H9 (cell line): ENCODE data around the gene LCE6A. TPM values are rescaled to one million over a fixed set of nuclear protein-coding genes. Genes with fewer than 3 reads are reported as not detected.

Source experiments
- DNase-seq: peaks from one replicate; pipeline ENCODE4 v3.0.0-alpha.2; 2017
- H2AFZ ChIP-seq: one replicate; pipeline ENCODE4 v1.6.1; 2013; ENCODE audit warnings: mild to moderate bottlenecking, low read length, control low read depth, moderate library complexity
- H2AK5ac ChIP-seq: 2 replicates; pipeline ENCODE4 v1.6.1; 2013; ENCODE audit warnings: low read length, control low read depth, mixed read lengths; ENCODE audit not compliant: insufficient read length
- H2BK120ac ChIP-seq: one replicate; pipeline ENCODE4 v1.6.1; 2013; ENCODE audit warnings: low read depth, mild to moderate bottlenecking, low read length, control low read depth, inconsistent platforms; ENCODE audit not compliant: poor library complexity, severe bottlenecking
- H2BK12ac ChIP-seq: 2 replicates; pipeline ENCODE4 v1.6.1; 2013; ENCODE audit warnings: low read length, control low read depth, mixed read lengths, low read depth; ENCODE audit not compliant: insufficient read length
- H2BK15ac ChIP-seq: 2 replicates; pipeline ENCODE4 v1.6.1; 2013; ENCODE audit warnings: low read depth, low read length, control low read depth
- H2BK20ac ChIP-seq: one replicate; pipeline ENCODE4 v1.6.1; 2013; ENCODE audit warnings: low read depth, mild to moderate bottlenecking, low read length, control low read depth, inconsistent platforms; ENCODE audit not compliant: poor library complexity, severe bottlenecking
- H2BK5ac ChIP-seq: 2 replicates; pipeline ENCODE4 v1.6.1; 2013; ENCODE audit warnings: low read length, control low read depth, mixed read lengths; ENCODE audit not compliant: insufficient read length
- H3K14ac ChIP-seq: 2 replicates; pipeline ENCODE4 v1.6.1; 2013; ENCODE audit warnings: low read length, control low read depth; ENCODE audit not compliant: insufficient read depth
- H3K18ac ChIP-seq: 2 replicates; pipeline ENCODE4 v1.6.1; 2013; ENCODE audit warnings: low read depth, mild to moderate bottlenecking, mixed read lengths, low read length, control low read depth; ENCODE audit not compliant: insufficient read length
- H3K23ac ChIP-seq: 2 replicates; pipeline ENCODE4 v1.6.1; 2013; ENCODE audit warnings: low read length, control low read depth, mixed read lengths, low read depth; ENCODE audit not compliant: insufficient read length
- H3K23me2 ChIP-seq: 2 replicates; pipeline ENCODE4 v1.6.1; 2013; ENCODE audit warnings: low read depth, mild to moderate bottlenecking, mixed read lengths, low read length, control low read depth; ENCODE audit not compliant: insufficient read length, poor library complexity, severe bottlenecking
- H3K27ac ChIP-seq: 2 replicates; pipeline ENCODE4 v1.5.1; 2013; ENCODE audit warnings: low read length, control low read depth, mixed read lengths, low read depth; ENCODE audit not compliant: insufficient read length
- H3K27me3 ChIP-seq: 2 replicates; pipeline ENCODE4 v1.6.1; 2013; ENCODE audit warnings: low read length, control low read depth, inconsistent platforms; ENCODE audit not compliant: insufficient read depth
- H3K4ac ChIP-seq: 2 replicates; pipeline ENCODE4 v1.6.1; 2013; ENCODE audit warnings: low read depth, mild to moderate bottlenecking, control low read depth, inconsistent platforms, low read length, moderate library complexity
- H3K4me1 ChIP-seq: 2 replicates; pipeline ENCODE4 v1.6.1; 2013; ENCODE audit warnings: low read length, control low read depth, inconsistent platforms; ENCODE audit not compliant: insufficient read depth
- H3K4me2 ChIP-seq: 2 replicates; pipeline ENCODE4 v1.6.1; 2013; ENCODE audit warnings: low read length, control low read depth, mixed read lengths; ENCODE audit not compliant: insufficient read length, insufficient read depth
- H3K56ac ChIP-seq: 2 replicates; pipeline ENCODE4 v1.6.1; 2013; ENCODE audit warnings: low read depth, mild to moderate bottlenecking, mixed read lengths, low read length, control low read depth; ENCODE audit not compliant: insufficient read length
- H3K79me1 ChIP-seq: 2 replicates; pipeline ENCODE4 v1.6.1; 2013; ENCODE audit warnings: low read depth, mild to moderate bottlenecking, moderate library complexity, low read length, control low read depth, inconsistent platforms; ENCODE audit not compliant: insufficient read depth, poor library complexity, severe bottlenecking
- H3K79me2 ChIP-seq: 2 replicates; pipeline ENCODE4 v1.6.1; 2013; ENCODE audit warnings: low read length, control low read depth, inconsistent platforms; ENCODE audit not compliant: insufficient read depth
- H3K9ac ChIP-seq: 2 replicates; pipeline ENCODE4 v1.6.1; 2013; ENCODE audit warnings: low read length, control low read depth, mixed read lengths; ENCODE audit not compliant: insufficient read length; ENCODE audit errors: extremely low read depth
- H3K9me3 ChIP-seq: one replicate; pipeline ENCODE4 v1.6.1; 2013; ENCODE audit warnings: low read depth, low read length, inconsistent platforms; ENCODE audit not compliant: control insufficient read depth
- H3T11ph ChIP-seq: one replicate; pipeline ENCODE4 v1.6.1; 2013; ENCODE audit warnings: mild to moderate bottlenecking, low read length, control low read depth, inconsistent platforms
- H4K20me1 ChIP-seq: one replicate; pipeline ENCODE4 v1.6.1; 2013; ENCODE audit not compliant: control insufficient read depth, insufficient read length, insufficient read depth
- H4K5ac ChIP-seq: 2 replicates; pipeline ENCODE4 v1.6.1; 2013; ENCODE audit warnings: low read depth, mild to moderate bottlenecking, mixed read lengths, low read length, control low read depth; ENCODE audit not compliant: insufficient read length
- H4K8ac ChIP-seq: replicated peaks from 2 replicates; pipeline ENCODE4 v1.6.1; 2013; ENCODE audit warnings: low read length, control low read depth, mixed read lengths, low read depth; ENCODE audit not compliant: insufficient read length
- H4K91ac ChIP-seq: 2 replicates; pipeline ENCODE4 v1.6.1; 2013; ENCODE audit warnings: low read depth, mild to moderate bottlenecking, moderate library complexity, mixed read lengths, low read length, control low read depth; ENCODE audit not compliant: insufficient read length
- H3K27ac Mint-ChIP-seq, 3 experiments: 2 replicates in 2 of 3; 3 replicates in 1 of 3; pipeline ENCODE4 v1.8.0; 2020 to 2021; ENCODE audit warnings: mixed read lengths in 3 of 3, mild to moderate bottlenecking in 1 of 3, moderate library complexity in 1 of 3
- H3K27me3 Mint-ChIP-seq: 2 replicates; pipeline ENCODE4 v1.8.0; 2021; ENCODE audit warnings: low read depth, mild to moderate bottlenecking, moderate library complexity, mixed read lengths
- H3K36me3 Mint-ChIP-seq, 3 experiments: 2 replicates in 2 of 3; 3 replicates in 1 of 3; pipeline ENCODE4 v1.8.0; 2020 to 2021; ENCODE audit warnings: low read depth in 3 of 3, mixed read lengths in 3 of 3; ENCODE audit not compliant: insufficient read depth in 1 of 3
- H3K4me1 Mint-ChIP-seq, 2 experiments: 2 replicates each; pipeline ENCODE4 v1.8.0; 2020; ENCODE audit warnings: mixed read lengths in 2 of 2
- H3K4me3 Mint-ChIP-seq, 2 experiments: 2 replicates in 1 of 2; 3 replicates in 1 of 2; pipeline ENCODE4 v1.8.0; 2020 to 2021; ENCODE audit warnings: mild to moderate bottlenecking in 2 of 2, mixed read lengths in 2 of 2, moderate library complexity in 1 of 2
- H3K9me3 Mint-ChIP-seq, 2 experiments: 2 replicates in 1 of 2; 3 replicates in 1 of 2; pipeline ENCODE4 v1.8.0; 2020; ENCODE audit warnings: mild to moderate bottlenecking in 2 of 2, mixed read lengths in 2 of 2, moderate library complexity in 1 of 2
- CTCF ChIP-seq: fragments of 200-600 bp; sonication (generic); conservative IDR thresholded peaks from 3 replicates; pipeline ENCODE4 v1.8.0; 2021; ENCODE audit warnings: antibody characterized with exemption, mild to moderate bottlenecking
- total RNA-seq: library from RNA; stranded (reverse); gene quantifications from 2 replicates; pipeline ENCODE4 v1.2.1, GENCODE V29; 2021

LCE6A gene
- total RNA-seq, 1 experiment from 2014 or later: not detected

- Mint-ChIP-seq H3K27ac (no peak overlapping the region), H3K36me3 (peaks cover 3 to 21% (median 4%) of the 10 kb centered on the region in 3 experiments; a peak in 5 of 7 replicates), H3K9me3 (peaks cover 72 to 78% of the 10 kb centered on the region in 2 experiments), H3K27me3 (peaks cover 3% of the 10 kb centered on the region), H3K4me1 (no peaks in the 10 kb centered on the region), H3K4me3 (no peak overlapping the region)
- Histone ChIP-seq H3K56ac (no peak overlapping the region), H3K18ac (no peak overlapping the region), H3K9me3 (peaks cover 53% of the 10 kb centered on the region), H2AK5ac (no peak overlapping the region), H3K9ac (no peak overlapping the region), H2BK20ac (no peak overlapping the region), H3K79me2 (no peaks in the 10 kb centered on the region), H3K23me2 (no peaks in the 10 kb centered on the region), H2BK12ac (no peak overlapping the region), H3K4me2 (no peak overlapping the region), H3K27me3 (no peaks in the 10 kb centered on the region), H3K27ac (no peak overlapping the region), H2BK120ac (no peak overlapping the region), H3K4ac (no peak overlapping the region), H2BK15ac (no peak overlapping the region), H3K23ac (no peak overlapping the region), H3K4me1 (no peaks in the 10 kb centered on the region), H2BK5ac (no peak overlapping the region), H3K14ac (no peak overlapping the region), H2AFZ (no peak overlapping the region), H3T11ph (no peak overlapping the region), H3K79me1 (no peaks in the 10 kb centered on the region), H4K20me1 (no peaks in the 10 kb centered on the region), H4K91ac (no peak overlapping the region), H4K5ac (no peak overlapping the region), H4K8ac (no peak overlapping the region)
- no peak for TF ChIP-seq CTCF
- no peak for DNase-seq
Observed at GRCh38 chr1:152824964-152825363, 17.7 kb upstream of the LCE6A start.
